Measurements from ENCODE around the gene TIMM23B.
"Not testable (repeated sequence)": the region's sequence is repeated elsewhere in the genome, so short reads cannot be mapped to it uniquely, and the experiment has no call there.

- not testable (repeated sequence) for TF ChIP-seq POLR2A, CTCF, POLR2AphosphoS5 (IDR thresholded peaks at IDR 0.05)
Observed at GRCh38 chr10:49952006-49952405, 10.2 kb downstream of the TIMM23B start.

All from suprapubic skin (tissue), 4 donors.